AG04449 (cell line): ENCODE data around the gene CCDC60.

Experiments used
- CTCF ChIA-PET: fragments of 350-600 bp; formaldehyde crosslinking; extraction: SDS; loops from one replicate; lab custom pipeline; 2021; ENCODE audit warnings: antibody characterized with exemption; lab: Yijun Ruan, JAX
- POLR2A ChIA-PET: fragments of 400-600, 350-600 bp; formaldehyde crosslinking; extraction: SDS; loops from one replicate; lab custom pipeline; 2020; ENCODE audit warnings: antibody characterized with exemption, inconsistent platforms; lab: Yijun Ruan, JAX
- DNase-seq: peaks from one replicate; pipeline ENCODE4 v3.0.0-alpha.2; 2010; ENCODE audit warnings: low read depth, low spot score
- H3K4me3 ChIP-seq: 2 replicates; pipeline ENCODE4 v1.5.1; 2011; ENCODE audit warnings: low read depth, mild to moderate bottlenecking, control low read depth, low read length
- TF ChIP-seq, protein P1 (sequence below): IDR thresholded peaks from one replicate; pipeline ENCODE4 v1.5.1; 2011; ENCODE audit warnings: mild to moderate bottlenecking, moderate library complexity, low read length, control low read depth, inconsistent platforms; ENCODE audit not compliant: insufficient read depth; ENCODE audit errors: missing control alignments

The CCDC60 gene

DNA sequence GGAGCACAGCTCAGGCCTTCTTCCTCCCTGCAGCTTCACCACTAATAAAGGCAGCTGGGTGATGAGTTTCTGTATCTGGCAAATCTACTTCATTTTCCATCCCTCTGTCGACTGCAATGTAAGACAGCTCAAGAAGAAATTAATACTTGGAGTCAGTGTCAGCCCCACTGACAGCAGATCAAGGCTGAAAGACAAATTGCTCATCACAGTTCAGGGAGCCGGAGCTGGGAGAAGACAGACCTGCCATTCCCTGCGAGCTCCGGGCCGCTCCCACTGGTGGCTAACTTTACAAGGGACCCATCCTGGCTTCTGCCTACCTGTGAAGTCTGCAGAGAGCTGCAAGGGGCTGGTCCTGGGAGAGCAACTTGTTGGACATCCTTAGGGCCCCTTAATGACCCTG lies 49.8 kb downstream of the CCDC60 start:
- DNase-seq: no peak
- H3K4me3 ChIP-seq: no peak overlapping the region
- CTCF ChIA-PET: no interaction called here
- TF ChIP-seq, protein P1, sequence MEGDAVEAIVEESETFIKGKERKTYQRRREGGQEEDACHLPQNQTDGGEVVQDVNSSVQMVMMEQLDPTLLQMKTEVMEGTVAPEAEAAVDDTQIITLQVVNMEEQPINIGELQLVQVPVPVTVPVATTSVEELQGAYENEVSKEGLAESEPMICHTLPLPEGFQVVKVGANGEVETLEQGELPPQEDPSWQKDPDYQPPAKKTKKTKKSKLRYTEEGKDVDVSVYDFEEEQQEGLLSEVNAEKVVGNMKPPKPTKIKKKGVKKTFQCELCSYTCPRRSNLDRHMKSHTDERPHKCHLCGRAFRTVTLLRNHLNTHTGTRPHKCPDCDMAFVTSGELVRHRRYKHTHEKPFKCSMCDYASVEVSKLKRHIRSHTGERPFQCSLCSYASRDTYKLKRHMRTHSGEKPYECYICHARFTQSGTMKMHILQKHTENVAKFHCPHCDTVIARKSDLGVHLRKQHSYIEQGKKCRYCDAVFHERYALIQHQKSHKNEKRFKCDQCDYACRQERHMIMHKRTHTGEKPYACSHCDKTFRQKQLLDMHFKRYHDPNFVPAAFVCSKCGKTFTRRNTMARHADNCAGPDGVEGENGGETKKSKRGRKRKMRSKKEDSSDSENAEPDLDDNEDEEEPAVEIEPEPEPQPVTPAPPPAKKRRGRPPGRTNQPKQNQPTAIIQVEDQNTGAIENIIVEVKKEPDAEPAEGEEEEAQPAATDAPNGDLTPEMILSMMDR: no peak
- POLR2A ChIA-PET: no interaction called here

DNA sequence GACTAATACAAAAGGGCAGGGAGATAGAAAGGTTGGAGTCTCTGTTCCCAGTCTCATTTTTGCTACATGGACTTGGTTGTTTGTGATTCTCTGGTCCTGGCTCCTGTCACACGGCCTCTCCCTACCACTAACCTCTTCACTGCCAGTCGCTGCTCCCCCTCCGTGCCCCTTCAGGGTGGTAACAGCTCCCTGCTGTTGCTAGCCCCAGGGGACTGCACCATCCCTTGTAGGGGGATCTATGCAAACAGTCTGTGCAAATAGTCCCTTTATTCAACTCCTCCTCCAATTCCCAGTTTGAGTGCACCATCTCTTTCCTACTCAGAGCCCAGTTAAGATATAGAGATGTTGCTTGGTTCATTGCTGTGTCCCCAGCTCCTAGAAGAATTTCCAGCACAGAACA lies 51.1 kb downstream of the CCDC60 start:
- no peak overlapping the region for H3K4me3 ChIP-seq
- TF ChIP-seq, protein P1: no peak
- DNase-seq: no peak
- ChIA-PET POLR2A (no interaction called here), CTCF (no interaction called here)

DNA sequence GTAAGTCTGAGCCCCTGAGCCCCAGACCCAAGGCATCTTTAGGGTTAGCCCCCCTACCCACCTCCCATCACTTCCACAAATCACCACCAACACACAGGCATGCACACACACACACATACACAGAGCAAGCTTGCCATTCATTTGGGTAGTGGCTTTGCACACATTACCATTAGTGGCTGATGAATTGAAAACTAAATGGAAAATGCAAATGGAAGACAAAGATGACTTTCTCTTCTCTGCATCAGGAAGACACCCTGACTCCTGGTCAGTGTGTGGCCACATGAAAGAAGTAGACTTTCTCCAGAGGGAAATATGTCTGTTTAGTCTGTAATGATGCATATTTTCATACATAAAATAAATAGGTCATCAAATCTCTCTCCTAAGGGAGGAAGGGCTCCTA lies 55.2 kb downstream of the CCDC60 start:
- DNase-seq: no peak
- POLR2A ChIA-PET: no interaction called here
- no peak overlapping the region for H3K4me3 ChIP-seq
- TF ChIP-seq, protein P1: no peak
- CTCF ChIA-PET: no interaction called here

DNA sequence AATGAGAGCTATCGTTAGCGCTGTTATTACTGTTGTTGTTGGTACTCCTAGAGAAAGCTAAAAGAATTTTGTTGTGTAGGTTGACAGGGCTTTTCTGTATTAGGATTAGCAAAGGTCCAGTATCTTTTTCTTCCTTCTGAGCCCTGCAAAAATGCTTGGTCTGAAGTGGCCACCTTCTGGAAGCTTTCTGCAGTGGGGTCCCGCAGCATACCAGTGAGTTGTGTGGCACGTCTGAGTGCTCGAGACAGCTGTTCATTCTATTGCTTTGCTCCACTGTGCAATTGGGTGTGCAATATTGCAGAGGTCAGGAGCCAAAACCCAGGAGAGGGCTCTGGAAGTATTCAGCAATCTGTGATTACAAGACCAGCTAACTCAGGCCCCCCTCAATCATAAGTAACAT lies 57.1 kb downstream of the CCDC60 start:
- H3K4me3 ChIP-seq: no peak overlapping the region
- POLR2A ChIA-PET: no interaction called here
- no peak for DNase-seq
- TF ChIP-seq, protein P1: no peak
- CTCF ChIA-PET: no interaction called here

DNA sequence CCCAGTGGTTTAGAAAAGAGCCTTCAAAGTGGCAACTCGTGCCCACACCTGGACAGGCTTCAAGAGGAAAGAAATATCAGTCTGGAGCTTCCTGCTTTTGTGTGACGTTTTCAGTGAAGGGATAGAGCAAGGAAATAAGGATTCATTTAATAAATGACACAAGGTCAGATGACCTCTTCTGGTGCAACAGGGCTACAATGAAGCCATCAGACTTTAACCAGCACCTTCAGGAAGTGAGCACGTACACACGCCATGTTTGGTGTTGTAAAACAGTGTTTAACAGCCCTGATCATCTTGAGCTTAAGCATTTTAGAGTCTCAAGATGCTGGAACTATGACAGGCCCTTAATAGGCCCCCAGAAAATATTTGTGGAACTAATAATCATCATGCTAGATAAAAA lies 59.1 kb downstream of the CCDC60 start:
- ChIA-PET POLR2A (no interaction called here), CTCF (no interaction called here)
- DNase-seq: no peak

DNA sequence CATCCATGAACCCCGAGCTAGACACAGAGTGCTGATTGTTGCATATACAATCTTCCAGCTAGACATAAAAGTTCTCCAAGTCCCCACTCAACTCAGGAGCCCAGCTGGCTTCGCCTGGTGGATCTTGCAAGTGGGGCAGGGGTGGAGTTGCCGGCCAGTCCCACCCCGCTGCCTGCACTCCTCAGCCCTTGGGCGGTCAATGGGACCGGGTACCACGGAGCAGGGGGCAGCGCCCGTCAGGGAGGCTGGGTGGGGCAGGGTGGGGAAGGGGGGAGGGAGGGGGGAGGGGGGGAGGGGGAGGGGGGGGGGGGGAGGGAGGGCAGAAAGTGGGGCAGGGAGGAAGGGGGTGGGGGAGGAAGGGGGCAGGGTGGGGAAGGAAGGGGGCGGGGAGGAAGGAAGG lies 63.0 kb downstream of the CCDC60 start:
- TF ChIP-seq, protein P1: no peak
- no peak for DNase-seq
- H3K4me3 ChIP-seq: no peak overlapping the region
- ChIA-PET POLR2A (no interaction called here), CTCF (interaction anchor here (1.2 kb wide), 1 partner anchor 15 kb away, joined by 4 read pairs; no protein-coding TSS in a partner anchor)

More for the DNA sequence above, 59.1 kb downstream of the CCDC60 start:
- TF ChIP-seq, protein P1: no peak
- H3K4me3 ChIP-seq: no peak overlapping the region
